ENCODE results near the gene COMMD1. TPM values are rescaled to one million over a fixed set of nuclear protein-coding genes. Genes with fewer than 3 reads are reported as not detected.
"Not testable (repeated sequence)": the region's sequence is repeated elsewhere in the genome, so short reads cannot be mapped to it uniquely, and the experiment has no call there.

The COMMD1 gene
- total and polyA plus RNA-seq, 2 experiments from 2014 or later, result 54.9 to 83.7 TPM

DNA sequence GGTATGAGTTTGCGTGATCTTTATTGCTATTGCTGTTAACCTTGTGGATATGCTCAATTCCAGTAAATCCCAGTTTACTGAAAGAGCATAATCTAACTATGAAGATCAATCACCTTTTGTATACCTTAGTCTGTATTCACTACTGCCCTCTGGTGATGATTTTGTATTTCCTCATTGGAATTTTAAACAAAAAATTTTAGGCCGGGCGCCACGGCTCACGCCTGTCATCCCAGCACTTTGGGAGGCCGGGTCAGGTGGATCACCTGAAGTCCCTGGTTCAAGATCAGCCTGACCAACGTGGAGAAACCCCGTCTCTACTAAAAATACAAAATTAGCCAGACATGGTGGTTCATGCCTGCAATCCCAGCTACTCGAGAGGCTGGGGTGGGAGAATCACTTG, 5.1 kb downstream of the COMMD1 start:
- H3K9me3 Mint-ChIP-seq, result no peaks in the 10 kb centered on the region
- no peak for TF ChIP-seq ZNF331 (CRISPR knock-in tag; IDR thresholded peaks at IDR 0.05; ENCODE audit: low read depth)
- TF ChIP-seq CTCF (conservative IDR thresholded peaks at IDR 0.05; ENCODE audit: low read depth in 2 of 2), result peak in 1 of 2 experiments; percentile 57; a peak in 3 of 4 replicates
- H3K27me3 ChIP-seq (ENCODE audit: insufficient read depth), result no peaks in the 10 kb centered on the region
- H3F3A ChIP-seq (replicated peaks; ENCODE audit: low read depth), result no peaks in the 10 kb centered on the region
- no peak overlapping the region for H3K27ac Mint-ChIP-seq
- H3K4me1 ChIP-seq (ENCODE audit: insufficient read depth), result no peaks in the 10 kb centered on the region
- H3K4me3 Mint-ChIP-seq, result no peak overlapping the region
- DNase-seq (ENCODE audit: low spot score) (peak; percentile 57), ATAC-seq (no peak; the same call in 1 of the 3 replicates)
- H3K27ac ChIP-seq (ENCODE audit: low read depth), result no peak overlapping the region
- no peaks in the 10 kb centered on the region; the same call in 2 of the 3 replicates for H3K36me3 Mint-ChIP-seq (ENCODE audit: low read depth)
- no peak overlapping the region for H3K4me3 ChIP-seq
- no peak overlapping the region for H2AFZ ChIP-seq
- H3K9me2 ChIP-seq (ENCODE audit: insufficient read depth), result no peaks in the 10 kb centered on the region
- H3K4me2 ChIP-seq, result no peak overlapping the region
- H4K20me1 ChIP-seq (replicated peaks; ENCODE audit: insufficient read depth), result no peaks in the 10 kb centered on the region
- peaks cover 11% of the 10 kb centered on the region for H3K27me3 Mint-ChIP-seq (ENCODE audit: insufficient read depth, low read depth, poor library complexity)
- peaks cover 3% of the 10 kb centered on the region; the same call in 2 of the 3 replicates for H3K4me1 Mint-ChIP-seq
- no peaks in the 10 kb centered on the region for H3K36me3 ChIP-seq (ENCODE audit: insufficient read depth)
- H3K79me2 ChIP-seq (replicated peaks; ENCODE audit: insufficient read depth), result peaks cover 8% of the 10 kb centered on the region; the same call in 1 of the 2 replicates

GRCh38 chr2:61911510-61911909, 6.0 kb downstream of the COMMD1 start:
- 0 out of 2 replicates have a peak, but pooled peaks cover 5% of the 10 kb centered on the region for H3K79me2 ChIP-seq (replicated peaks; ENCODE audit: insufficient read depth)
- peaks cover 9% of the 10 kb centered on the region for H3K27me3 Mint-ChIP-seq (ENCODE audit: insufficient read depth, low read depth, poor library complexity)
- no peak overlapping the region for H3K4me2 ChIP-seq
- no peaks in the 10 kb centered on the region for H3K27me3 ChIP-seq (ENCODE audit: insufficient read depth)
- no peak overlapping the region for H2AFZ ChIP-seq
- peak; percentile 55 to 68 for TF ChIP-seq CTCF (conservative IDR thresholded peaks at IDR 0.05; ENCODE audit: low read depth in 2 of 2)
- no peak for TF ChIP-seq STAT1 (IDR thresholded peaks at IDR 0.05; ENCODE audit: unreplicated experiment)
- H3K27ac Mint-ChIP-seq, result no peak overlapping the region
- no peaks in the 10 kb centered on the region for H3K4me1 ChIP-seq (ENCODE audit: insufficient read depth)
- no peaks in the 10 kb centered on the region for H3K4me1 Mint-ChIP-seq
- no peak overlapping the region for H3K4me3 Mint-ChIP-seq
- DNase-seq (ENCODE audit: low spot score), result peak; percentile 51
- no peaks in the 10 kb centered on the region for H3F3A ChIP-seq (replicated peaks; ENCODE audit: low read depth)
- H3K27ac ChIP-seq (ENCODE audit: low read depth), result no peak overlapping the region
- H3K9me3 Mint-ChIP-seq, result no peaks in the 10 kb centered on the region
- H3K36me3 ChIP-seq (ENCODE audit: insufficient read depth), result no peaks in the 10 kb centered on the region
- ATAC-seq, result peak; percentile 77
- H3K9me2 ChIP-seq (ENCODE audit: insufficient read depth), result no peaks in the 10 kb centered on the region
- no peak overlapping the region for H3K4me3 ChIP-seq
- no peaks in the 10 kb centered on the region; the same call in 2 of the 3 replicates for H3K36me3 Mint-ChIP-seq (ENCODE audit: low read depth)
- no peaks in the 10 kb centered on the region for H4K20me1 ChIP-seq (replicated peaks; ENCODE audit: insufficient read depth)

- H3K4me2 ChIP-seq; H3K9me3 Mint-ChIP-seq; H2AFZ ChIP-seq; H4K20me1 ChIP-seq (replicated peaks; ENCODE audit: insufficient read depth); H3F3A ChIP-seq (replicated peaks; ENCODE audit: low read depth); H3K27ac ChIP-seq (ENCODE audit: low read depth); H3K27me3 ChIP-seq (ENCODE audit: insufficient read depth); H3K4me1 ChIP-seq (ENCODE audit: insufficient read depth); H3K9me2 ChIP-seq (ENCODE audit: insufficient read depth); H3K4me3 Mint-ChIP-seq; H3K27me3 Mint-ChIP-seq (ENCODE audit: insufficient read depth, low read depth, poor library complexity); H3K4me1 Mint-ChIP-seq; H3K36me3 ChIP-seq (ENCODE audit: insufficient read depth); H3K4me3 ChIP-seq; ATAC-seq; H3K27ac Mint-ChIP-seq; H3K36me3 Mint-ChIP-seq (ENCODE audit: low read depth); H3K79me2 ChIP-seq (replicated peaks; ENCODE audit: insufficient read depth); DNase-seq (ENCODE audit: low spot score): not testable (repeated sequence)
Observed at GRCh38 chr2:61914794-61915193, 9.3 kb downstream of the COMMD1 start.

Data from GM23338 (cell line).